A673 (cell line): ENCODE results near the gene FSTL1.

Experiments used
- CTCF ChIP-seq: fragments of 300-800, 200-600 bp; sonication (generic); conservative IDR thresholded peaks from 2 replicates; pipeline ENCODE4 v1.5.1; 2017; ENCODE audit warnings: low read depth, mild to moderate bottlenecking, antibody characterized with exemption, low read length, moderate library complexity, mixed read lengths
- EZH2 ChIP-seq: fragments of 200-600 bp; sonication (generic); IDR thresholded peaks from 2 replicates; pipeline ENCODE4 v1.6.1; 2017; ENCODE audit warnings: borderline replicate concordance, low read depth, mild to moderate bottlenecking, mixed read lengths, antibody characterized with exemption, low read length; ENCODE audit not compliant: poor library complexity, severe bottlenecking

GRCh38 chr3:120461416-120461815 lies 10.6 kb upstream of the FSTL1 start:
- no peak for TF ChIP-seq CTCF
- no peak for TF ChIP-seq EZH2
